ENCODE results near the gene GPR142. TPM values are rescaled to one million over a fixed set of nuclear protein-coding genes. Genes with fewer than 3 reads are reported as not detected.

GPR142 gene
- total and polyA plus RNA-seq, 8 donors: not detected

- H3K4me1 ChIP-seq: peaks cover 14 to 24% (median 18%) of the 10 kb centered on the region in 4 donors
- H3K27me3 ChIP-seq: peaks cover 0 to 52% (median 29%) of the 10 kb centered on the region in 3 donors
- H3K36me3 ChIP-seq: no peaks in the 10 kb centered on the region
- intact Hi-C loops (cut with DNase I; ENCODE audit: low total_unique reads): no loop called here
- peak; percentile 55 to 79 for DNase-seq
- H3K9me3 ChIP-seq: no peaks in the 10 kb centered on the region
- WGBS, 5 donors: 5 to 18% (median 6%) methylated on average over 8 to 73 of the region's 73 CpGs
- peak within 1 kb of the TSS in 2 of 5 donors; percentile 18 to 22 for H3K27ac ChIP-seq
- TF ChIP-seq CTCF (IDR thresholded peaks at IDR 0.05) (no peak), POLR2AphosphoS5 (IDR thresholded peaks at IDR 0.05) (no peak), POLR2A (IDR thresholded peaks at IDR 0.05) (no peak), EP300 (IDR thresholded peaks at IDR 0.05) (no peak)
- peak within 1 kb of the TSS; percentile 40 to 51 (median 42) for H3K4me3 ChIP-seq
Observed at GRCh38 chr17:74325743-74326379, 41.4 kb upstream of the GPR142 start, which contains the start of gene KIF19. Gene KIF19 (plus strand): TSS chr17:74326226. CDS start chr17:74326350, 124 bp downstream.

- intact Hi-C loops (cut with DNase I; ENCODE audit: low total_unique reads): no loop called here
- Histone ChIP-seq H3K4me1 (peaks cover 14 to 24% (median 18%) of the 10 kb centered on the region in 4 donors), H3K27me3 (peaks cover 0 to 58% (median 29%) of the 10 kb centered on the region in 3 donors), H3K27ac (no peak overlapping the region), H3K36me3 (no peaks in the 10 kb centered on the region), H3K9me3 (no peaks in the 10 kb centered on the region), H3K4me3 (peak overlapping the region; percentile 40 to 51 (median 42))
- no peak for TF ChIP-seq POLR2A (IDR thresholded peaks at IDR 0.05)
- no peak for TF ChIP-seq EP300 (IDR thresholded peaks at IDR 0.05)
- TF ChIP-seq POLR2AphosphoS5 (IDR thresholded peaks at IDR 0.05): no peak
- no peak for TF ChIP-seq CTCF (IDR thresholded peaks at IDR 0.05)
- WGBS, 5 donors: 18 to 31% (median 25%) methylated on average over 9 to 10 of the region's 10 CpGs
- DNase-seq: no peak
Observed at GRCh38 chr17:74326506-74326905, 40.8 kb upstream of the GPR142 start.

- Histone ChIP-seq H3K4me1 (peaks cover 14 to 24% (median 18%) of the 10 kb centered on the region in 4 donors), H3K36me3 (no peaks in the 10 kb centered on the region), H3K4me3 (no peak overlapping the region), H3K9me3 (no peaks in the 10 kb centered on the region), H3K27me3 (peaks cover 0 to 61% (median 32%) of the 10 kb centered on the region in 3 donors), H3K27ac (no peak overlapping the region)
- WGBS, 5 donors: 91 to 95% (median 93%) methylated on average over 3 of the region's 3 CpGs
- TF ChIP-seq CTCF (IDR thresholded peaks at IDR 0.05) (no peak), POLR2A (IDR thresholded peaks at IDR 0.05) (no peak), EP300 (IDR thresholded peaks at IDR 0.05) (no peak), POLR2AphosphoS5 (IDR thresholded peaks at IDR 0.05) (no peak)
- intact Hi-C loops (cut with DNase I; ENCODE audit: low total_unique reads): no loop called here
- no peak for DNase-seq
Observed at GRCh38 chr17:74328487-74328886, 38.8 kb upstream of the GPR142 start.

- peaks cover 0 to 61% (median 32%) of the 10 kb centered on the region in 3 donors for H3K27me3 ChIP-seq
- TF ChIP-seq POLR2A (IDR thresholded peaks at IDR 0.05) (no peak), CTCF (IDR thresholded peaks at IDR 0.05) (no peak), EP300 (IDR thresholded peaks at IDR 0.05) (no peak), POLR2AphosphoS5 (IDR thresholded peaks at IDR 0.05) (no peak)
- peaks cover 14 to 24% (median 18%) of the 10 kb centered on the region in 4 donors for H3K4me1 ChIP-seq
- no peak overlapping the region for H3K27ac ChIP-seq
- H3K9me3 ChIP-seq: peaks cover 0 to 5% (median 0%) of the 10 kb centered on the region in 4 donors
- 58 to 81% (median 68%) methylated on average over 3 of the region's 3 CpGs for WGBS, 5 donors
- no peak overlapping the region for H3K4me3 ChIP-seq
- H3K36me3 ChIP-seq: no peaks in the 10 kb centered on the region
- intact Hi-C loops (cut with DNase I; ENCODE audit: low total_unique reads): no loop called here
- no peak for DNase-seq
Observed at GRCh38 chr17:74329378-74329777, 37.9 kb upstream of the GPR142 start.

Data from stomach (tissue), 9 donors.